Spleen (tissue), 7 donors: ENCODE data around the gene TGFB1I1.

ENCODE experiments used
- POLR2A ChIP-seq, 3 donors: fragments of 450-650 bp; IDR thresholded peaks; one replicate each; pipeline ENCODE4 v1.5.1; 2017; ENCODE audit warnings: antibody characterized with exemption in 3 of 3, mild to moderate bottlenecking in 1 of 3
- TF ChIP-seq, protein P1 (sequence below), 11 experiments: fragments of 200-600 bp in 7 of 11; fragments of 450-650 bp in 4 of 11; sonication (generic) in 4 of 11; IDR thresholded peaks in 8 of 11; conservative IDR thresholded peaks in 3 of 11; 1 replicate in 7 of 11; 2 replicates in 4 of 11; pipeline versions ENCODE4 v1.4.0 to v1.8.0; 2016 to 2021; ENCODE audit warnings: antibody characterized with exemption in 11 of 11, inconsistent platforms in 4 of 11, mild to moderate bottlenecking in 1 of 11
- donor health status: DM: no; HTN: no; CAD: no; lungs with moderate emphysema.
- donor health status: DM: no; HTN: no; CAD: no.
- donor health status: DM: no; HTN: no; CAD: no.

DNA sequence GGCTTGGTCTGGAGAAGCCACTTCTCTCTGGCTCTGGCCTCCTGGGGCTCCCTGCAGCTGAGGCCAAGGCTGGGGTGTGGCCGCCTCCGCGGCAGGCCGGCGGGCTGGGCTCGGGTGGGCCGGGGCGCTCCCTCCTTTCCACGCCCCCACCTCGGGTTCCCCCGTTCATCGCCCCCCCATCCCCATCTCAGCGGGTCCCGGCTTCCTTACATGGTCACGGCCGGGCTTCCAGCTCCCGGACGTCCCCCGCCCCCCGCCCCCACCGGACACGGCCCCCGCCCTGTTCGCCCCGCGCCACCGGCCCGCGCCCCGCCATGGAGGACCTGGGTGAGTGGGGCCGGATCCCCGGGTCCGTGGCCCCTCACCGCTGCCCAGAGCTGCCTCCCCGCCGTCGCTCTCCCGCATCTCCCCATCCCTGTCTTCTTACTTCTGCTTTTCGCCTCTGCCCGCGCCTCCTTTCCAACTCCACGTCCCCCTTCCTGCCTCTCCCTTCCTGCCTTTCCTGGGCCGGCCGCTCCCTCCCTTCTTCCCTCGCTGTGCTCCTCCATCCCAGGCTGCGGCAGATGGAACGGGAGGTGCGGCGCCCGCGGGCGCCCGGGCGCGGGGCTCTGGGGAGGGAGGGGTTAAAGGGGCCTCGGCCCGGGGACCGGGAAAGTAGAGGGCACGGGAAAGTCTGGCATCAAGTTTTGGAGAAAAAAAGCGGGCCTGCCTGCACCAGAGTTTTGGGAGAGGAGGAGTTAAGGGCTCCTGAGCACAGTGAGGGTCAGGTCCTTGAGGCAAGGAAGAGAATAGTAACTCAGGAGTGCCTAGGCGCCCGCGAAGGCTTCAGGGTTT lies at the start of gene TGFB1I1:
- TF ChIP-seq, protein P1, sequence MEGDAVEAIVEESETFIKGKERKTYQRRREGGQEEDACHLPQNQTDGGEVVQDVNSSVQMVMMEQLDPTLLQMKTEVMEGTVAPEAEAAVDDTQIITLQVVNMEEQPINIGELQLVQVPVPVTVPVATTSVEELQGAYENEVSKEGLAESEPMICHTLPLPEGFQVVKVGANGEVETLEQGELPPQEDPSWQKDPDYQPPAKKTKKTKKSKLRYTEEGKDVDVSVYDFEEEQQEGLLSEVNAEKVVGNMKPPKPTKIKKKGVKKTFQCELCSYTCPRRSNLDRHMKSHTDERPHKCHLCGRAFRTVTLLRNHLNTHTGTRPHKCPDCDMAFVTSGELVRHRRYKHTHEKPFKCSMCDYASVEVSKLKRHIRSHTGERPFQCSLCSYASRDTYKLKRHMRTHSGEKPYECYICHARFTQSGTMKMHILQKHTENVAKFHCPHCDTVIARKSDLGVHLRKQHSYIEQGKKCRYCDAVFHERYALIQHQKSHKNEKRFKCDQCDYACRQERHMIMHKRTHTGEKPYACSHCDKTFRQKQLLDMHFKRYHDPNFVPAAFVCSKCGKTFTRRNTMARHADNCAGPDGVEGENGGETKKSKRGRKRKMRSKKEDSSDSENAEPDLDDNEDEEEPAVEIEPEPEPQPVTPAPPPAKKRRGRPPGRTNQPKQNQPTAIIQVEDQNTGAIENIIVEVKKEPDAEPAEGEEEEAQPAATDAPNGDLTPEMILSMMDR (IDR thresholded peaks at IDR 0.05 in 8 of 11, conservative IDR thresholded peaks at IDR 0.05 in 3 of 11) = no peak
- no peak for TF ChIP-seq POLR2A (IDR thresholded peaks at IDR 0.05)
